Endothelial cell of umbilical vein (primary cell): ENCODE results near the gene KIF2B. TPM values are rescaled to one million over a fixed set of nuclear protein-coding genes. Genes with fewer than 3 reads are reported as not detected.

Experiments used
- Bru-seq: library from RNA; stranded (reverse); fragments of 400-500 nt; gene quantifications from one replicate; lab custom pipeline; 2021; lab: Mats Ljungman, UMichigan
- BruChase-seq, 2 experiments: library from RNA; stranded (reverse); fragments of 400-500 nt; gene quantifications; one replicate each; lab custom pipeline; 2021; lab: Mats Ljungman, UMichigan
- BruUV-seq: library from RNA; stranded (reverse); fragments of 400-500 nt; replicated peaks from 2 replicates; lab custom pipeline; 2021; lab: Mats Ljungman, UMichigan
- CTCF ChIA-PET: fragments of 300-600, 350-600 bp; sonication (Branson Sonifier 250); formaldehyde crosslinking; loops from one replicate; lab custom pipeline; 2021; ENCODE audit warnings: antibody characterized with exemption, inconsistent platforms; lab: Charles Lee
- POLR2A ChIA-PET: fragments of 300-600, 350-600 bp; sonication (Branson Sonifier 250); formaldehyde crosslinking; loops from one replicate; lab custom pipeline; 2021; ENCODE audit warnings: antibody characterized with exemption, inconsistent platforms; lab: Charles Lee
- DNase-seq: peaks from one replicate; pipeline ENCODE4 v3.0.0-alpha.2; 2011; ENCODE audit warnings: low read depth, low spot score
- FAIRE-seq: peaks from 2 replicates; lab custom pipeline; 2011; peaks lifted over from hg19 to GRCh38; lab: Jason Lieb, UNC
- H2AFZ ChIP-seq: 2 replicates; pipeline ENCODE4 v1.6.0; 2012; ENCODE audit warnings: low read depth, low read length, control low read depth, inconsistent platforms
- H3K27ac ChIP-seq: 2 replicates; pipeline ENCODE4 v1.5.1; 2011; ENCODE audit warnings: low read depth, mild to moderate bottlenecking, control low read depth, low read length, moderate library complexity; ENCODE audit not compliant: insufficient read depth
- H3K27me3 ChIP-seq, 2 experiments: 2 replicates each; pipeline versions ENCODE4 v1.6.0 to v1.6.1; 2011; ENCODE audit warnings: low read length in 2 of 2, mixed read lengths in 1 of 2; ENCODE audit not compliant: control insufficient read depth in 2 of 2, insufficient read depth in 2 of 2
- H3K36me3 ChIP-seq, 2 experiments: 2 replicates in 1 of 2; 3 replicates in 1 of 2; pipeline ENCODE4 v1.5.1; 2011; ENCODE audit warnings: low read length in 2 of 2, mild to moderate bottlenecking in 1 of 2, moderate library complexity in 1 of 2; ENCODE audit not compliant: control insufficient read depth in 2 of 2, insufficient read depth in 2 of 2; ENCODE audit errors: extremely low read depth in 1 of 2
- H3K4me1 ChIP-seq: 3 replicates; pipeline ENCODE4 v1.5.1; 2011; ENCODE audit warnings: mild to moderate bottlenecking, low read length; ENCODE audit not compliant: control insufficient read depth, insufficient read depth; ENCODE audit errors: extremely low read depth
- H3K4me2 ChIP-seq: 2 replicates; pipeline ENCODE4 v1.6.1; 2011; ENCODE audit warnings: low read length, control low read depth, mixed read lengths; ENCODE audit not compliant: insufficient read depth
- H3K4me3 ChIP-seq, 3 experiments: fragments of 200-600 bp in 1 of 3; sonication (generic), shearing (Covaris generic) in 1 of 3; replicated peaks in 1 of 3; 2 replicates each; pipeline ENCODE4 v1.5.1; 2011 to 2016; ENCODE audit warnings: control low read depth in 3 of 3, low read length in 3 of 3, mild to moderate bottlenecking in 2 of 3, inconsistent platforms in 1 of 3, low read depth in 1 of 3, moderate library complexity in 1 of 3; ENCODE audit not compliant: insufficient read depth in 1 of 3
- H3K79me2 ChIP-seq: 2 replicates; pipeline ENCODE4 v1.6.0; 2012; ENCODE audit warnings: low read length, inconsistent platforms; ENCODE audit not compliant: control insufficient read depth, insufficient read depth
- H3K9ac ChIP-seq: replicated peaks from 2 replicates; pipeline ENCODE3; 2011; ENCODE audit warnings: low read length, control low read depth; ENCODE audit not compliant: insufficient read depth; ENCODE audit errors: extremely low read depth
- H3K9me1 ChIP-seq: replicated peaks from 3 replicates; pipeline ENCODE4 v1.6.0; 2011; ENCODE audit warnings: mild to moderate bottlenecking, low read length; ENCODE audit not compliant: control insufficient read depth, insufficient read depth; ENCODE audit errors: extremely low read depth
- H3K9me3 ChIP-seq: replicated peaks from 2 replicates; pipeline ENCODE4 v1.5.1; 2012; ENCODE audit warnings: low read length, inconsistent platforms; ENCODE audit not compliant: control insufficient read depth, insufficient read depth
- H4K20me1 ChIP-seq: replicated peaks from 2 replicates; pipeline ENCODE3; 2011; ENCODE audit warnings: mild to moderate bottlenecking, low read length; ENCODE audit not compliant: control insufficient read depth, insufficient read depth; ENCODE audit errors: extremely low read depth
- CTCF ChIP-seq, 2 donors: IDR thresholded peaks; 1 replicate in 1 of 2; 2 replicates in 1 of 2; pipeline ENCODE4 v1.5.1; 2011; ENCODE audit warnings: low read length in 2 of 2, mild to moderate bottlenecking in 2 of 2, moderate library complexity in 2 of 2, control low read depth in 1 of 2, inconsistent platforms in 1 of 2, low read depth in 1 of 2; ENCODE audit not compliant: insufficient read depth in 1 of 2; ENCODE audit errors: extremely low read depth in 1 of 2
- EZH2 ChIP-seq: IDR thresholded peaks from 2 replicates; pipeline ENCODE4 v1.6.1; 2012; ENCODE audit warnings: borderline replicate concordance, low read depth, mild to moderate bottlenecking, moderate library complexity, low read length, inconsistent platforms; ENCODE audit not compliant: severe bottlenecking
- FOS ChIP-seq: IDR thresholded peaks from 2 replicates; pipeline ENCODE4 v1.6.1; 2011; ENCODE audit warnings: mild to moderate bottlenecking, low read length, moderate library complexity, borderline replicate concordance; ENCODE audit not compliant: insufficient read depth
- GATA2 ChIP-seq: IDR thresholded peaks from 2 replicates; pipeline ENCODE4 v1.7.0; 2011; ENCODE audit warnings: low read depth, mild to moderate bottlenecking, moderate library complexity, mixed read lengths, low read length; ENCODE audit not compliant: insufficient read length, insufficient read depth
- JUN ChIP-seq: IDR thresholded peaks from 2 replicates; pipeline ENCODE4 v1.6.1; 2011; ENCODE audit warnings: borderline replicate concordance, low read depth; ENCODE audit not compliant: insufficient read length, insufficient read depth
- MAX ChIP-seq: IDR thresholded peaks from 2 replicates; pipeline ENCODE4 v1.6.1; 2011; ENCODE audit not compliant: insufficient read depth, insufficient read length
- MYC ChIP-seq: IDR thresholded peaks from one replicate; pipeline ENCODE4 v1.6.1; 2011; ENCODE audit warnings: mild to moderate bottlenecking, low read depth, low read length
- POLR2A ChIP-seq: IDR thresholded peaks from 2 replicates; pipeline ENCODE4 v1.6.1; 2012; ENCODE audit warnings: low read depth, mild to moderate bottlenecking, control low read depth, low read length
- POLR2AphosphoS5 ChIP-seq: IDR thresholded peaks from 2 replicates; pipeline ENCODE4 v1.6.1; 2012; ENCODE audit warnings: low read depth, mild to moderate bottlenecking, control low read depth, low read length, moderate library complexity; ENCODE audit not compliant: insufficient read depth
- dilution Hi-C: fragments of 300-500 bp; cut with MboI; formaldehyde crosslinking; loops from one replicate; pipeline ENCODE4 v1.15.0; 2019; ENCODE audit warnings: low sequenced_read_pairs; ENCODE audit not compliant: extremely low pct_ligation_motif_present
- intact Hi-C: fragments of 100-400 bp; cut with micrococcal nuclease; formaldehyde crosslinking; loops from one replicate; pipeline ENCODE4 v1.10.0; 2022
- long read RNA-seq: library from polyadenylated mRNA; stranded (forward); transcript quantifications from one replicate; pipeline ENCODE4 v2.0.0, GENCODE V29; 2021
- polyA minus RNA-seq, 3 experiments: library from RNA; depleted of rRNA, polyadenylated mRNA; stranded (reverse); fragments of >200 nt; gene quantifications; 1 replicate in 1 of 3; 2 replicates in 2 of 3; pipeline ENCODE4 v1.2.3, GENCODE V29; 2011
- polyA plus RNA-seq, 4 experiments: library from polyadenylated mRNA; depleted of rRNA in 3 of 4; stranded (reverse) in 3 of 4; unstranded in 1 of 4; fragments of >200 nt; gene quantifications; 2 replicates each; pipeline versions ENCODE4 v1.2.1 to v1.2.3, GENCODE V29; 2011 to 2012; ENCODE audit warnings: missing spikeins in 1 of 4
- total RNA-seq: library from RNA; stranded (reverse); gene quantifications from 2 replicates; pipeline ENCODE4 v1.2.3, GENCODE V29; 2021

Gene KIF2B
- not detected in 2 replicates for total RNA-seq
- not detected in 2 replicates for polyA plus RNA-seq
- polyA plus RNA-seq (2011; cell fraction: cytosol; rRNA removed), result not detected in 2 replicates
- polyA plus RNA-seq (2011; cell fraction: nucleus; rRNA removed), result not detected in 2 replicates
- not detected in 2 replicates for polyA plus RNA-seq (2012)
- not detected in 2 replicates for polyA minus RNA-seq
- polyA minus RNA-seq (2011; cell fraction: cytosol; rRNA and poly(A)+ RNA removed), result not detected
- polyA minus RNA-seq (2011; cell fraction: nucleus; rRNA and poly(A)+ RNA removed), result not detected in 2 replicates
- Bru-seq, nascent RNA, result not detected
- BruChase-seq, experiment 1, labeled RNA remaining after a 6-hour chase, result not detected
- BruChase-seq, experiment 2, labeled RNA remaining after a 2-hour chase, result not detected
- long read RNA-seq, result 0 reads

- CTCF ChIA-PET, result no interaction called here
- Histone ChIP-seq H3K79me2 (no peaks in the 10 kb centered on the region), H3K4me2 (no peak within 1 kb of the TSS), H3K4me3 (no peak within 1 kb of the TSS), H3K27me3 (no peaks in the 10 kb centered on the region), H3K9me3 (no peaks in the 10 kb centered on the region), H3K9me1 (no peaks in the 10 kb centered on the region), H3K27ac (no peak within 1 kb of the TSS), H3K9ac (no peak within 1 kb of the TSS), H3K4me1 (no peaks in the 10 kb centered on the region), H4K20me1 (no peaks in the 10 kb centered on the region), H2AFZ (no peak within 1 kb of the TSS), H3K36me3 (no peaks in the 10 kb centered on the region)
- dilution Hi-C loops, result no loop called here
- no TSS peak for BruUV-seq
- DNase-seq, result no peak
- POLR2A ChIA-PET, result no interaction called here
- FAIRE-seq, result no peak
- TF ChIP-seq POLR2AphosphoS5 (no peak), JUN (no peak), POLR2A (no peak), EZH2 (no peak), FOS (no peak), MYC (no peak)
- intact Hi-C loops, result no loop called here
Measured at GRCh38 chr17:53822764-53823163, at the start of gene KIF2B. Gene KIF2B (plus strand): TSS chr17:53822927. CDS start chr17:53823034, 107 bp downstream.

DNA sequence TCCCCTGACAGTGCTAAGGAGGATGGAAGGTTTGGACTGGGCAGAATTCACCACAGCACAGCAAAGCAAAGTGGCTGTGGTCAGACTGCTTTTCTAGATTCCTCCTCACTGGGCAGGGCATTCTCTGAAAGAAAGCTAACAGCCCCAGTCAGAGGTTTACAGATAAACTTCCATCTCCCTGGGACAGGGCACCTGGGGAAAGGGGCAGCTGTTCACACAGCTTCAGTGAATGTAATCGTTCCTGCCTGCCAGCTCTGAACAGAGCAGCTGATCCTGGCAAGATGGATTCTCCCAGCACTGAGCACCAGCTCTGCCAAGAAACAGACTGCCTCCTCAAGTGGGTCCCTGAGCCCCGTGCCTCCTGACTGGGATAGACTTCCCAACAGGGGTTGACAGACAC is 42.4 kb upstream of the KIF2B start:
- no peak overlapping the region for H3K4me2 ChIP-seq
- POLR2A ChIA-PET, result no interaction called here
- H3K36me3 ChIP-seq, result no peaks in the 10 kb centered on the region
- no peaks in the 10 kb centered on the region for H3K27me3 ChIP-seq
- intact Hi-C loops, result no loop called here
- H3K9ac ChIP-seq, result no peak overlapping the region
- TF ChIP-seq CTCF (IDR thresholded peaks at IDR 0.05; ENCODE audit: extremely low read depth in 1 of 2, insufficient read depth in 1 of 2, low read depth in 1 of 2, low read length in 2 of 2) (no peak), MAX (no peak), FOS (no peak), EZH2 (no peak), POLR2AphosphoS5 (no peak), GATA2 (no peak)
- H3K9me1 ChIP-seq, result no peaks in the 10 kb centered on the region
- H3K79me2 ChIP-seq, result no peaks in the 10 kb centered on the region
- H2AFZ ChIP-seq, result no peak overlapping the region
- no peak overlapping the region for H3K27ac ChIP-seq
- H3K4me1 ChIP-seq, result no peaks in the 10 kb centered on the region
- no peaks in the 10 kb centered on the region for H3K9me3 ChIP-seq
- CTCF ChIA-PET, result no interaction called here
- H4K20me1 ChIP-seq, result no peaks in the 10 kb centered on the region
- DNase-seq (no peak), FAIRE-seq (no peak)
- dilution Hi-C loops, result no loop called here
- BruUV-seq, result no TSS peak
- H3K4me3 ChIP-seq, result no peak overlapping the region
